Brain microvascular endothelial cell (primary cell): ENCODE measurements around the gene KLF8.

Experiments
- DNase-seq: peaks from one replicate; pipeline ENCODE4 v3.0.0-alpha.2; 2020
- H3K27ac ChIP-seq: fragments of 250-450 bp; sonication (Bioruptor Pico); 2 replicates; pipeline ENCODE4 v1.5.1; 2020; ENCODE audit warnings: mild to moderate bottlenecking, moderate library complexity
- H3K27me3 ChIP-seq: fragments of 250-450 bp; sonication (Bioruptor Pico); replicated peaks from 2 replicates; pipeline ENCODE4 v1.5.1; 2020; ENCODE audit warnings: mild to moderate bottlenecking
- H3K36me3 ChIP-seq: fragments of 250-450 bp; sonication (Bioruptor Pico); replicated peaks from 2 replicates; pipeline ENCODE4 v1.5.1; 2020; ENCODE audit warnings: mild to moderate bottlenecking
- H3K4me3 ChIP-seq: 2 replicates; pipeline ENCODE4 v1.5.1; 2011; ENCODE audit warnings: low read depth, mild to moderate bottlenecking, control low read depth, low read length, moderate library complexity
- CTCF ChIP-seq: IDR thresholded peaks from 2 replicates; pipeline ENCODE4 v1.5.1; 2011; ENCODE audit warnings: low read depth, mild to moderate bottlenecking, moderate library complexity, low read length, control low read depth, inconsistent platforms; ENCODE audit errors: missing control alignments
- in situ Hi-C: cut with HindIII; loops from 2 replicates; pipeline ENCODE4 v1.10.0; 2017; ENCODE audit warnings: low sequenced_read_pairs, low pct_ligation_motif_present

Gene KLF8

GRCh38 chrX:56284269-56284668 is 52.1 kb downstream of the KLF8 start:
- TF ChIP-seq CTCF: no peak
- in situ Hi-C loops: no loop called here
- Histone ChIP-seq H3K27ac (no peak overlapping the region), H3K27me3 (no peaks in the 10 kb centered on the region), H3K36me3 (no peaks in the 10 kb centered on the region), H3K4me3 (no peak overlapping the region)
- no peak for DNase-seq

GRCh38 chrX:56288608-56289007 is 56.5 kb downstream of the KLF8 start:
- no peak for TF ChIP-seq CTCF
- no peak for DNase-seq
- no peak overlapping the region for H3K27ac ChIP-seq
- no peaks in the 10 kb centered on the region for H3K27me3 ChIP-seq
- in situ Hi-C loops: no loop called here
- H3K4me3 ChIP-seq: no peak overlapping the region
- no peaks in the 10 kb centered on the region for H3K36me3 ChIP-seq

GRCh38 chrX:56289449-56289848 is 57.3 kb downstream of the KLF8 start:
- no peaks in the 10 kb centered on the region for H3K36me3 ChIP-seq
- no peak overlapping the region for H3K27ac ChIP-seq
- no peak overlapping the region for H3K4me3 ChIP-seq
- no peaks in the 10 kb centered on the region for H3K27me3 ChIP-seq
- no peak for TF ChIP-seq CTCF
- no peak for DNase-seq
- in situ Hi-C loops: no loop called here

GRCh38 chrX:56308726-56309125 is 76.6 kb downstream of the KLF8 start:
- TF ChIP-seq CTCF: no peak
- in situ Hi-C loops: no loop called here
- DNase-seq: no peak
- no peak overlapping the region for H3K27ac ChIP-seq
- no peaks in the 10 kb centered on the region for H3K36me3 ChIP-seq
- no peaks in the 10 kb centered on the region for H3K27me3 ChIP-seq
- no peak overlapping the region for H3K4me3 ChIP-seq

- Histone ChIP-seq H3K27me3 (no peaks in the 10 kb centered on the region), H3K36me3 (no peaks in the 10 kb centered on the region), H3K27ac (no peak overlapping the region), H3K4me3 (no peak overlapping the region)
- in situ Hi-C loops: no loop called here
- TF ChIP-seq CTCF: no peak
- DNase-seq: no peak
Observed at GRCh38 chrX:56309881-56310280, 77.7 kb downstream of the KLF8 start.

- no peak for TF ChIP-seq CTCF
- Histone ChIP-seq H3K36me3 (no peaks in the 10 kb centered on the region), H3K27ac (no peak overlapping the region), H3K4me3 (no peak overlapping the region), H3K27me3 (no peaks in the 10 kb centered on the region)
- no peak for DNase-seq
- in situ Hi-C loops: no loop called here
Observed at GRCh38 chrX:56310581-56310980, 78.4 kb downstream of the KLF8 start.
